ENCODE data around the gene SMPDL3A. TPM values are rescaled to one million over a fixed set of nuclear protein-coding genes. Genes with fewer than 3 reads are reported as not detected.

The SMPDL3A gene
- total and polyA plus RNA-seq, 2 of the 13 experiments (the other 11 are each of a cell fraction or from before 2014, with no cell fraction given): 7.8 to 17.3 TPM

DNA sequence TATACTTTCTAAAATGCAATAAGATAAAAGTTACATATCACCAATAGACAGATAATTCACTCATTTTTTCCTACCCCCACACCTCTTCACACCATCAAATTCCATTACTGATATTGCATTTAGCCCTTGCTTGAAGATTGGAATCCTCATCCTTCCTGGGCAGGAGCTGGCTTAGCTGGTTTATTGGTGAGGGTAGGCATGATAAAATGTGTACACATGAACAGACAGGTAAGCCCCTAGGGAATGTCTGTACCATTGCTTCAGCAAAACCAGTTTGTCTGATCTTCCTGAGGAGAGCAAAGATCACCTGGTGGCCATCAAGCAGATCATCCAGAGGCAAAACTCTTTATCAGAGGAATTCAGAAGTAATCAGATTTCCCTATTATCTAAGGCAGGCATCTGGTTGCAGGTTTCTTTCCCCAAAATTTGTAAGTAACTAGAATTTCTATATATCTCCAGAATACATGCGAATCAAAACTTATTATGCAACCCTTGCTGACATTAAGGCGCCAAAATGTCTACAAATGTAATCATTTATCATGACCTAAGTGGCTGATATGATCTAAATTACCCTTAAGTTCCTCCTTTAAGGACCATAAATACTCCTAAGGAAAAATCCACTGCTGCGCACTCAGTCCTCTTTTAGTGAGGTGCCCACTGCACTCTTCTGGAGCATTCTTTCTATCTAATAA, 16.2 kb upstream of the SMPDL3A start:
- FAIRE-seq: no peak
- Histone ChIP-seq H3K27ac (ENCODE audit: extremely low read length, insufficient read depth, low read length) (no peak overlapping the region), H3K36me3 (replicated peaks in 1 of 2; ENCODE audit: control insufficient read depth in 1 of 2, insufficient read depth in 2 of 2, low read length in 2 of 2) (no peaks in the 10 kb centered on the region), H2AFZ (ENCODE audit: low read length) (no peak overlapping the region), H3K27me3 (ENCODE audit: control insufficient read depth in 1 of 2, insufficient read depth in 2 of 2, low read length in 2 of 2) (no peaks in the 10 kb centered on the region), H3K4me3 (replicated peaks in 1 of 3; ENCODE audit: insufficient read depth in 1 of 3, low read depth in 2 of 3, low read length in 3 of 3) (no peak overlapping the region), H3K4me2 (ENCODE audit: low read depth, low read length) (no peak overlapping the region), H3K9ac (ENCODE audit: insufficient read depth, low read depth, low read length) (no peak overlapping the region), H4K20me1 (ENCODE audit: insufficient read depth, low read length) (no peaks in the 10 kb centered on the region), H3K4me1 (ENCODE audit: insufficient read depth, low read length) (peaks cover 9% of the 10 kb centered on the region), H3K9me3 (ENCODE audit: low read length) (no peaks in the 10 kb centered on the region), H3K79me2 (ENCODE audit: insufficient read depth, low read length) (no peaks in the 10 kb centered on the region)
- no peak for DNase-seq (ENCODE audit: low spot score)
- ATAC-seq: peak; percentile 38; the same call in 1 of the 3 replicates
- BruUV-seq (replicated peaks): no TSS peak
- no peak for TF ChIP-seq CHD4 (IDR thresholded peaks at IDR 0.05; ENCODE audit: borderline replicate concordance, low read length)
- TF ChIP-seq ZSCAN9 (CRISPR knock-in tag; IDR thresholded peaks at IDR 0.05; ENCODE audit: borderline replicate concordance): no peak
- TF ChIP-seq ZNF770 (CRISPR knock-in tag; IDR thresholded peaks at IDR 0.05): no peak
- TF ChIP-seq KDM6A (CRISPR knock-in tag; IDR thresholded peaks at IDR 0.05; ENCODE audit: low read depth): no peak
- no peak for TF ChIP-seq ARHGAP35 (CRISPR knock-in tag; IDR thresholded peaks at IDR 0.05; ENCODE audit: borderline replicate concordance)
- no peak for TF ChIP-seq HMG20B (CRISPR knock-in tag; conservative IDR thresholded peaks at IDR 0.05)
- TF ChIP-seq ZNF34 (CRISPR knock-in tag; IDR thresholded peaks at IDR 0.05; ENCODE audit: borderline replicate concordance): no peak
- no peak for TF ChIP-seq ZNF292 (CRISPR knock-in tag; IDR thresholded peaks at IDR 0.05; ENCODE audit: borderline replicate concordance, low read depth)
- TF ChIP-seq, protein P1, sequence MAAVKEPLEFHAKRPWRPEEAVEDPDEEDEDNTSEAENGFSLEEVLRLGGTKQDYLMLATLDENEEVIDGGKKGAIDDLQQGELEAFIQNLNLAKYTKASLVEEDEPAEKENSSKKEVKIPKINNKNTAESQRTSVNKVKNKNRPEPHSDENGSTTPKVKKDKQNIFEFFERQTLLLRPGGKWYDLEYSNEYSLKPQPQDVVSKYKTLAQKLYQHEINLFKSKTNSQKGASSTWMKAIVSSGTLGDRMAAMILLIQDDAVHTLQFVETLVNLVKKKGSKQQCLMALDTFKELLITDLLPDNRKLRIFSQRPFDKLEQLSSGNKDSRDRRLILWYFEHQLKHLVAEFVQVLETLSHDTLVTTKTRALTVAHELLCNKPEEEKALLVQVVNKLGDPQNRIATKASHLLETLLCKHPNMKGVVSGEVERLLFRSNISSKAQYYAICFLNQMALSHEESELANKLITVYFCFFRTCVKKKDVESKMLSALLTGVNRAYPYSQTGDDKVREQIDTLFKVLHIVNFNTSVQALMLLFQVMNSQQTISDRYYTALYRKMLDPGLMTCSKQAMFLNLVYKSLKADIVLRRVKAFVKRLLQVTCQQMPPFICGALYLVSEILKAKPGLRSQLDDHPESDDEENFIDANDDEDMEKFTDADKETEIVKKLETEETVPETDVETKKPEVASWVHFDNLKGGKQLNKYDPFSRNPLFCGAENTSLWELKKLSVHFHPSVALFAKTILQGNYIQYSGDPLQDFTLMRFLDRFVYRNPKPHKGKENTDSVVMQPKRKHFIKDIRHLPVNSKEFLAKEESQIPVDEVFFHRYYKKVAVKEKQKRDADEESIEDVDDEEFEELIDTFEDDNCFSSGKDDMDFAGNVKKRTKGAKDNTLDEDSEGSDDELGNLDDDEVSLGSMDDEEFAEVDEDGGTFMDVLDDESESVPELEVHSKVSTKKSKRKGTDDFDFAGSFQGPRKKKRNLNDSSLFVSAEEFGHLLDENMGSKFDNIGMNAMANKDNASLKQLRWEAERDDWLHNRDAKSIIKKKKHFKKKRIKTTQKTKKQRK (IDR thresholded peaks at IDR 0.05; ENCODE audit: low read length): no peak
- TF ChIP-seq, protein P2, sequence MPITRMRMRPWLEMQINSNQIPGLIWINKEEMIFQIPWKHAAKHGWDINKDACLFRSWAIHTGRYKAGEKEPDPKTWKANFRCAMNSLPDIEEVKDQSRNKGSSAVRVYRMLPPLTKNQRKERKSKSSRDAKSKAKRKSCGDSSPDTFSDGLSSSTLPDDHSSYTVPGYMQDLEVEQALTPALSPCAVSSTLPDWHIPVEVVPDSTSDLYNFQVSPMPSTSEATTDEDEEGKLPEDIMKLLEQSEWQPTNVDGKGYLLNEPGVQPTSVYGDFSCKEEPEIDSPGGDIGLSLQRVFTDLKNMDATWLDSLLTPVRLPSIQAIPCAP (CRISPR knock-in tag; IDR thresholded peaks at IDR 0.05; ENCODE audit: low read depth): no peak
- TF ChIP-seq YEATS2 (CRISPR knock-in tag; IDR thresholded peaks at IDR 0.05; ENCODE audit: borderline replicate concordance): no peak
- no peak for TF ChIP-seq NFRKB (IDR thresholded peaks at IDR 0.05)
- no peak for TF ChIP-seq KDM1A (CRISPR knock-in tag; IDR thresholded peaks at IDR 0.05)
- intact Hi-C loops (cut with micrococcal nuclease; ENCODE audit: unreplicated experiment): no loop called here
- WGBS (ENCODE audit: low lambda C conversion rate): 69% methylated on average over 3 of the region's 3 CpGs
- ChIA-PET CTCF (ENCODE audit: low intra/inter-chr PET ratio, low total read pairs) (interaction anchor here (3.5 kb wide), 1 partner anchor 66 kb away, joined by 59 read pairs; no protein-coding TSS in a partner anchor), POLR2A (no interaction called here)
- in situ Hi-C loops (cut with HindIII; ENCODE audit: extremely low pct_ligation_motif_present, low pct_unique_long_range_greater_than_20kb): no loop called here
